OCI-LY3 (cell line): ENCODE measurements around the gene TBX4.

Experiments
- CTCF ChIP-seq: fragments of 200-600, 300-600 bp; sonication (generic); IDR thresholded peaks from 2 replicates; pipeline ENCODE4 v1.5.1; 2014; ENCODE audit warnings: antibody characterized with exemption, low read length, low read depth
- EZH2phosphoT487 ChIP-seq: fragments of 200-600 bp; shearing (Covaris generic); IDR thresholded peaks from 2 replicates; pipeline ENCODE4 v1.6.1; 2018; ENCODE audit warnings: antibody characterized with exemption, mixed run types, low read depth

GRCh38 chr17:61423967-61424649 lies 28.1 kb upstream of the TBX4 start:
- TF ChIP-seq CTCF (no peak), EZH2phosphoT487 (no peak)
